GM12875 (cell line): ENCODE measurements around the gene ZNF441.

ENCODE experiments used
- H3K4me3 ChIP-seq: one replicate; pipeline ENCODE4 v1.5.1; 2011; ENCODE audit warnings: low read depth, low read length, control low read depth
- CTCF ChIP-seq: IDR thresholded peaks from 2 replicates; pipeline ENCODE4 v1.5.1; 2011; ENCODE audit warnings: low read depth, mild to moderate bottlenecking, control low read depth, inconsistent platforms, low read length, moderate library complexity, borderline replicate concordance; ENCODE audit not compliant: insufficient read depth

The ZNF441 gene

GRCh38 chr19:11754663-11755062 is 12.1 kb upstream of the ZNF441 start:
- TF ChIP-seq CTCF, result no peak
- H3K4me3 ChIP-seq, result no peak overlapping the region

GRCh38 chr19:11756965-11757364 is 9.8 kb upstream of the ZNF441 start:
- H3K4me3 ChIP-seq, result no peak overlapping the region
- TF ChIP-seq CTCF, result no peak

GRCh38 chr19:11759805-11760204 is 7.0 kb upstream of the ZNF441 start:
- TF ChIP-seq CTCF, result no peak

DNA sequence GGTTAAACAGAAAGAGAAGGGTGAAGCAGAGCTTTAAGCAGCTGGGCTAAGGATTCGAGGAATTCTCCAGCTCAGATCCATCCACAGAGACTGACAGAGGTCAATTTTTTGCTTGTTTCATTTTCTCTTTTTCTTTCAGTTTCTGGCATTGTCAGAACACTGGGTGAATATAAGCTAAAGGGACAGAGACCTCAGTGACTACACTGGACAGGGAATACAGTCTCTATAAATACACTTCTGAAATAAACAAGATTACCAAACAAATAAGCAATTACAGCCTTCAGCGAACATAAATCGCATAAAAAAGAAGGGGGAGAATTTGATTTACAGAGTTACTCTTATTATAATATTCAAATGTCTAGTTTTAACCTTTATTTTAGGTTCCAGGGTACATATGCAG is 3.7 kb upstream of the ZNF441 start:
- TF ChIP-seq CTCF, result no peak
- H3K4me3 ChIP-seq, result no peak overlapping the region

More at GRCh38 chr19:11759805-11760204, 7.0 kb upstream of the ZNF441 start:
- H3K4me3 ChIP-seq, result no peak overlapping the region

DNA sequence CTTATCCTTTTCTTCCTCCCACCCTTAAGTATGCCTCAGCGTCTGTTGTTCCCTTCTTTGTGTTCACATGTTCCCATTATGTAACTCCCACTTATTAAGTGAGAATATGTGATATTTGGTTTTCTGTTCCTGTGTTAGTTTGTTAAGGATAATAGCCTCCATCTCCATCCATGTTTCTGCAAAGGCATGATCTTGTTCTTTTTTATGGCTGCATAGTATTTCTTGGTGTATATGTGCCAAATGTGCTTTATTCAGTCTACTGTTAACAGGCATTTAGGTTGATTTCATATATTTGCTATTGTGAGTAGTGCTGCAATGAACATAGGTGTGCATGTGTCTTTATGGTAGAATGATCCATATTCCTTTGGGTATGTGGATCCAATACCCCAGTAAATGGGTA is 3.2 kb upstream of the ZNF441 start:
- no peak overlapping the region for H3K4me3 ChIP-seq
- TF ChIP-seq CTCF, result no peak

DNA sequence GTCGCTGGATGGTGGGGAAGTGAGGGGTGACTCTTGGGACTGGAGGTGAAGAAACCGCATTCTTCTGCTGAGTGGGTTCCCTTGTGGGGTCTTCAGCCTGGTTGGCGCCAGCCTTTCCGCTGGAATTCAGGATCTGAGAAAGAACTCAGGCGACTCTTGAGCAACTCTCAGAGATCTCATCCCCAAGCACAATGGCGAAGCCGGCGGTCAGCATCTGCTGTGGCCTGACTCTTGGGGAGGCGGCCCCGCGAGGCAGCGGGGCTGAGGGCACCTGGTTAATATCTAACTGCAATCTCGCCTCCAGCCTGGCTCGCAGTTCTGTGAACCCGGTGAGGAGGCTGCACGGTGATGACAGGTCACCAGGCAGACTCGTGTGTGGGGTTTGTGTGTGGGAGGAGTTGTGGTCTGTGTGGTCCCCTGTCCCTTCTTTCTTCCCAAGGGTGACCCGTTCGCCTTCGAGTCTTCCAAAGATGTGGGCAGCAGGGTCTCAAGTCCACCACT is 883 bp downstream of the ZNF441 start:
- peak overlapping the region; percentile 86 for H3K4me3 ChIP-seq

More for the DNA sequence above, 883 bp downstream of the ZNF441 start:
- TF ChIP-seq CTCF, result no peak
